ENCODE results near the gene HECTD1. TPM values are rescaled to one million over a fixed set of nuclear protein-coding genes. Genes with fewer than 3 reads are reported as not detected.
"Not testable (repeated sequence)": the region's sequence is repeated elsewhere in the genome, so short reads cannot be mapped to it uniquely, and the experiment has no call there.

HECTD1 gene
- total RNA-seq, 4 donors from 2014 or later: 189 to 236 (median 209) TPM

GRCh38 chr14:31110872-31111271 lies 96.7 kb downstream of the HECTD1 start:
- ATAC-seq (ENCODE audit: low FRiP score): no peak
- no peak for DNase-seq (ENCODE audit: low spot score)
- TF ChIP-seq CTCF (IDR thresholded peaks at IDR 0.05): no peak

- TF ChIP-seq CTCF (IDR thresholded peaks at IDR 0.05): no peak
These were observed 98.3 kb downstream of the HECTD1 start for GRCh38 chr14:31109257-31109656.

GRCh38 chr14:31106768-31107167 lies 100.8 kb downstream of the HECTD1 start:
- no peak for ATAC-seq (ENCODE audit: low FRiP score)

More at GRCh38 chr14:31109257-31109656, 98.3 kb downstream of the HECTD1 start:
- no peak for DNase-seq (ENCODE audit: low spot score)
- no peak for ATAC-seq (ENCODE audit: low FRiP score)

GRCh38 chr14:31097081-31097480 lies 110.5 kb downstream of the HECTD1 start:
- no peak for ATAC-seq (ENCODE audit: low FRiP score)
- TF ChIP-seq CTCF (IDR thresholded peaks at IDR 0.05): no peak
- DNase-seq (ENCODE audit: low spot score): no peak

More at GRCh38 chr14:31106768-31107167, 100.8 kb downstream of the HECTD1 start:
- no peak for DNase-seq (ENCODE audit: low spot score)
- no peak for TF ChIP-seq CTCF (IDR thresholded peaks at IDR 0.05)

- TF ChIP-seq CTCF (IDR thresholded peaks at IDR 0.05): no peak
- ATAC-seq (ENCODE audit: low FRiP score): no peak
These were observed 111.3 kb downstream of the HECTD1 start for GRCh38 chr14:31096255-31096654.

GRCh38 chr14:31095817-31096216 lies 111.8 kb downstream of the HECTD1 start:
- not testable (repeated sequence) for ATAC-seq (ENCODE audit: low FRiP score); DNase-seq (ENCODE audit: low spot score)

More at GRCh38 chr14:31096255-31096654, 111.3 kb downstream of the HECTD1 start:
- no peak for DNase-seq (ENCODE audit: low spot score)

GRCh38 chr14:31093884-31094839 lies 113.4 kb downstream of the HECTD1 start:
- DNase-seq (ENCODE audit: low spot score); ATAC-seq (ENCODE audit: low FRiP score): not testable (repeated sequence)

GRCh38 chr14:31092160-31092708 lies 115.4 kb downstream of the HECTD1 start:
- no peak for TF ChIP-seq CTCF (IDR thresholded peaks at IDR 0.05)
- no peak for ATAC-seq (ENCODE audit: low FRiP score)

More at GRCh38 chr14:31092160-31092708, 115.4 kb downstream of the HECTD1 start:
- no peak for DNase-seq (ENCODE audit: low spot score)
